RCC 7860 (cell line): ENCODE measurements around the gene UNC119B.
A peak's percentile ranks its signal among the peaks of the same experiment; 100 is the strongest.
"Not testable (repeated sequence)": the region's sequence is repeated elsewhere in the genome, so short reads cannot be mapped to it uniquely, and the experiment has no call there.

Experiments
- DNase-seq: peaks from one replicate; pipeline ENCODE4 v3.0.0-alpha.2; 2015; ENCODE audit warnings: low spot score
- FAIRE-seq: peaks from 2 replicates; lab custom pipeline; 2012; peaks lifted over from hg19 to GRCh38; lab: Jason Lieb, UNC

The UNC119B gene

DNA sequence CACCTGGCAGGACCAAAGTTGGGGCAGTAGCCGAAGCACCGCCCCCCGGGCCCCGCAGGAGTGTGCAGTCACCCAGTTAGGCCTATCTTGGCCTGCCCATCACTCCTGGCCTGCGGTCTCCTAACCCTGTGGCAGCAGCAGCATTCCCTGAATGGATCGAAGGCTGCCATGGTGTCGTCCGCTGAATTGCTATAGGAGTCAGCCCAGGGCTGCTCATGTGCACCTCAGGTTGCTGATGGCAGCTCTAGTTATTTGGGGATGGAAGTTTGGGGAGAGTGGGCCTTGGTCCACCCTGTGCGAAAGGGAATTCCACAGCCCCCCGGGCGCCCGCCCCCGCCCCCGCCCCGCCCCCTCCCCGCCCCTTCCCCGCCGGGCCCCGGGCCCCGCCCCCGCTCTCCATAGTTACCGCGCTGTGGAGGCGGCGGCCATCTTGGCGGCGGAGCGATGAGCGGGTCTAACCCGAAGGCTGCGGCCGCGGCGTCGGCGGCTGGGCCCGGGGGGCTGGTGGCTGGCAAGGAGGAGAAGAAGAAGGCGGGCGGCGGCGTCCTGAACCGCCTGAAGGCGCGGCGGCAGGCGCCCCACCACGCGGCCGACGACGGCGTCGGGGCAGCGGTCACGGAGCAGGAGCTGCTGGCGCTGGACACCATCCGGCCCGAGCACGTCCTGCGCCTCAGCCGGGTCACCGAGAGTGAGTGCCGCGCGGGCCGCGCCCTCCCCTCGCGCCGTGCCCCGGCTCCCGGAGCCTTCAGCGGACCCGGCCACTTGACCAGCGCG is at the start of gene UNC119B:
Gene UNC119B, plus strand, starts transcription at position 428 of the 774 bp plus-strand sequence. Its CDS starts 17 bp downstream, at position 445.
- FAIRE-seq = no peak
- DNase-seq = peak; percentile 25

DNA sequence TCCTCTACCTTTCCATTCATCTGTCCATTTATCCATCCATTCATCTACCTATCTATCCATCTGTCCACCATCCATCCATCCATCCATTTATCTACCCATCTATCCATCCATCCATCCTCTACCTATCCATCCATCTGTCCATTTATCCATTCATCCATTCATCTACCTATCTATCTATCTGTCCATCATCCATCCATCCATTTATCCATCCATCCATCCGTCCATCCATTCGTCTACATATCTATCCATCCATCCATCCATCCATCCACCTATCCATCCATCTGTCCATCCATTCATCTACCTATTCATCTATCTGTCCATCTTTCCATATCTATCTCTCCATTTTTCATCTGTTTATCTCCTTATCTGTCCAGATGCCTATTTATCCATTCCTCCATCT is 48.8 kb upstream of the UNC119B start:
- FAIRE-seq (no peak), DNase-seq (no peak)

DNA sequence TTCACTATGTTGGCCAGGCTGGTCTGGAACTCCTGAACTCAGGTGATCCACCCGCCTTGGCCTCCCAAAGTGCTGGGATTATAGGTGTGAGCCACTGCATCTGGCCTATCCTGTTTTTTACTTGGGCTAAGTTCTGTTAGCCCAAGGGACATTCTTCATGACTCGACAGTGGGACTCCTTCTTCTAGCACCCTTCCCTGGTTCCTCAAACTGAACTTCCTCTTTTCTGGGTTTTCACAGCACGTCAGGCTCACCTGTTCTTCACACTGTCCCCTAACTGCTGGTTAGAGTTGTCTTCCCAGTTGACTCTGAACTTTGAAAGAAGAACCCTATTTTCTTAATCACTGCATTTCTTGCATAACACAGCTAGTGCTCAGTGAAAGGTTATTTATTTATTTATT is 47.4 kb upstream of the UNC119B start:
- FAIRE-seq (no peak), DNase-seq (no peak)

DNA sequence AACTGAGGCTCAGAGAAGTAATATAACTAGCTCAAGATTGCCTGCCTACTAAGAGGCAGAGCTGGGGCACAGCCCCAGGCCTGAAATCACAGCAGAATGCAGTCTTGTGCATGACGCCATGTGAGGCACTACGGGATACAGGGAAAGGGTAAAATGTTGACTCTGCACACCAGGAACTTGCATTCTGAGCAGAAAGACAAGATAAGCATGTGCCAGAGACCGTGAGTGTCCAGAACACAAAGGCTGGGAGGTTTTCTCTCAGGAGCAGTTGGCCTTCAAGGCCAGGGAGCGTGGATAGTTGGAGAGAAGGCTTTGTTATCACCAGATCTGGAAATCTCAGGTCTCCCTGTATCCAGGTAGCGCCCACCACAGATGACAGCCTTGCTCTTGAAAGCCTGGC is 46.5 kb upstream of the UNC119B start:
- no peak for FAIRE-seq
- no peak for DNase-seq

DNA sequence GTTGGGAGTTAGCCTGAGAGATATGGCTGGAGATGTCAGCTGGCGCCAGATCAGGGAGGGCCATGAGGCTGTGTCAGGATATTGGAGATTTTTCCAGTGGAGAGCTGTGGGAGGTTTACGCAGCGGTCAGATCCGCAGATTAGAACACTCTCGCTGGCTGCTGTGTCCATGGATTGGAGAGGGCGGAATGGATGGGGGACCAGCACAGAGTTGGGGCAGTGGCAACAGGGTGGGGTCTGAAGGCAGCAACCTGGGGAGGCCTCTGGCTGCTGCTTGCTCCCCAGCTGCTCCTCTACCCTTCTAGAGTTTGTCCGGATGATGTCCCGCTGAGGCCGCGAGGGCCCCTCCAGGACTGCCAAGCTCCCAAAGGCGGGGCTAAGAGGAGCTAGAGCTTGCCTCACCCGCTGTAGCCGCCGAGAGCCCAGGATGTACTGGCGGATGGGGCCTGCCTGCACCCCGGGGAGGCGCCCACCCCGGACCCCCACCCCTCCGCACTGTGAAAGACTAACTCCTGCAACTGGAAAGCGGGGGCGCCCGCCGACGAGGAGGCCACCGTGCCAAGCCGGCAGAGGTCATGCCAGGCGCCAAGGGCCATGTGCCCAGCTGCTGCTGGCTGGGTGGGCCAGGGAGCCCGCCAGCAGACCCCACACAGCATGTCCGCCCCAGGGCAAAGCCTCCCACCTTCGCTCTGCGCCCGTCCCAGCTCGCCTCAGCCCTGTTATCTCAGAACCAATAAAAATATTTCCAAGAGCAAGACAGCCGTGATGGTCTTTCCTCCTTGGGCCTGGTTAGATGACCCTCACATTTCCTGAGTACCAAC is 43.5 kb upstream of the UNC119B start:
- no peak for DNase-seq
- FAIRE-seq = no peak

DNA sequence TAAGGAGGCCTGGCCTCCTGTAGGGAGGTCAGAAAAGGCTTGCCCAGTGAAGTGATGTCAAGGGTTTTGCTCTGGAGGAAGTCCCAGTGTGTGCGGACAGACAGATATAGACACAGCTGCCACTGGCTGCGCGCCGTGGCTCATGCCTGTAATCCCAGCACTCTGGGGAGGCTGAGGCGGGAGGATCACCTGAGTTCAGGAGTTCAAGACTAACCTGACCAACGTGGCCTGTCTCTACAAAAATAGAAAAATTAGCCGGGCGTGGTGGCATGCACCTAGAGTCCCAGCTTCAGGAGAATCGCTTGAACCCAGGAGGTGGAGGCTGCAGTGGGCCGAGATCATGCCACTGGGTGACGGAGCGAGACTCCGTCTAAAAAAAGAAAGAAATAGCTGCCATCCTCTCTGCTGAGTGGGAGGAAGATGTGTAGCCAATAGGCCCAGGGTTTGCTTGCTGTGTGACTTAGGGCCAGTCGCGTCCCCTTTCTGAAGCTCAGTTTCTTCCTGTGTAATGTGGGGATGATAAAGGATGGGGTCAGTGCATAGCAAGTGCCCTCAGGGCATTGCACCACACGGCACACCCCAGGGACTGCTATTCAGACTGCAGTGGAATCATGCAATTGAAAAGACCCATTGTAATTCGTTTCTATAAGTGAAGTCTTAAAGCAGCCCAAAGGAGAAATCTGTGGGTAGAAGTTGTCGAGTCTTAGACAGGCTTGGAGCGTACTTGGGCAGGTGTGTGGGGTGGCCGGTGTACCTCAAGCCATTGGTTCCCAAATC is 42.0 kb upstream of the UNC119B start:
- no peak for FAIRE-seq
- no peak for DNase-seq

DNA sequence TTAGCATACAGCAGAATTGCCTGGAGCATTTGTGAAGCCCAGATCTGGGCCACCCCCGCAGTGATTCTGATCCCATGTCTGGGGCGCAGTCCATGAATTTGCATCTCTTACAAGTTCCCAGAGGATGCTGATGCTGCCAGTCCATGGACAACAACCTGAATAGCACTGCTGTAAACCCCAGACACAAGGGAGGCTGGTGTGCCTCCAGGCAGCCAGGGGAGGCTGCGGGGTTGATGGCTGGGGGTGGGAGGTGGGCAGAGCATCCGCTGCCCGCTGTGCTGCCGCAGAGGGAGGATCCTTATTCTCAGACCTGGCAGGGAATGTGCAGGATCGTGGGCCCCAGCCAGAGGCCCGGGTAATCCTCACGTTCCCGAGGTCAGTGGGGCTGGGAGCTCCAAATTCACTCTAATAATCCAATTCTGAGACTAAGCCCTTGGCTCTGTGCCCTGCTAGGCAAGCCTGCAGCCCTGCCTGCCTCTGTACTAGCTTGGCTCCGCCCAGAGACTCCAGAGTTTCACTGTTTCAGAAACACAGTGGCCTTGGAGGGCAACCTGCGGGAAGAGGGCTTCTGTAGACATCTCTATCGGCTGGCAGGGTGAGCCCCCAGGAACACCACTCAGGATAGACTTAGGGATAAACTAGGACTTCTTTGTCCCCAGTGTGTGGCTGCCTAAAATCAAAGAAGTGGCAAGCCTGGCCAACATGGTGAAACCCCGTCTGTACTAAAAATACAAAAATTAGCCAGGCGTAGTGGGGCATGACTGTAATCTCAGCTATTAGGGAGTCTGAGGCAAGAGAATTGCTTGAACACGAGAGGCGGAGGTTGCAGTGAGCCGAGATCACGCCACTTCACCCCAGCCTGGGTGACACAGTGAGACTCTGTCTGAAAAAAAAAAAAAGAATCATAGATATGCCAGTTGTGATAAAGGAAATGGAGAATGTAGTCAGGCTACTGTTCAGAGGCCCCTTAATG is 41.1 kb upstream of the UNC119B start:
- FAIRE-seq (no peak), DNase-seq (no peak)

DNA sequence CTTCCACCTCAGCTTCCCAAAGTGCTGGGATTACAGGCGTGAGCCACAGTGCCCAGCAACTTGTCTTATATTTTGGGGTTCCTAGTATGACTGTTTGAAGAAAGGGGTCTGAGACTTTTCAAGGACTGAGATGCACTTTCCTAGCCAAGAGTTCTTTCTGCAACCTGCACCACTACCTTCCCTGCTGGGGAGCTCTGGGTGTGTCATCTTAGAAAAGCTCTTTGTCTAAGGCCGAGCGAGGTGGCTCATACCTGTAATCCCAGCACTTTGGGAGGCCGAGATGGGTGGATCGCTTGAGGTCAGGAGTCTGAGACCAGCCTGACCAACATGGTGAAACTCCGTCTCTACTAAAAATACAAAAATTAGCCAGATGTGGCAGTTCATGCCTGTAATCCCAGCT is 40.0 kb upstream of the UNC119B start:
- not testable (repeated sequence) for DNase-seq, FAIRE-seq

DNA sequence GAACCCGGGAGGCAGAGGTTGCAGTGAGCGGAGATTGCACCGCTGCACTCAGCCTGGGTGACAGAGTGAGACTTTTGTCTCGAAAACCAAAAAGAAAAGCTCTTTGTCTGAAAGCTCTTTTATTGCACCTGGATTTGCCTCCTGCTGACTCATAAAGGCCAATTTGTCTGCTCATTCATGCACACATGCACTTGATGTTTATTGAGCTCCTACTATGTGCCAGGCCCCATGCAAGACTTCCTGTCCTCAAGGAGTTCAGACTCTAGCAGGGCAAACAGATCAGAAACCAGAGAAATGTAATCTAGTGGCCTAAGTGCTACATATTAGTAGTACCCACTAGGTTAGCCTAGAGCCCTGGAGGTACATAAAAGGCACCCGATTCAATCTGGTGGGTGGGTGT is 39.6 kb upstream of the UNC119B start:
- no peak for DNase-seq
- FAIRE-seq = no peak

DNA sequence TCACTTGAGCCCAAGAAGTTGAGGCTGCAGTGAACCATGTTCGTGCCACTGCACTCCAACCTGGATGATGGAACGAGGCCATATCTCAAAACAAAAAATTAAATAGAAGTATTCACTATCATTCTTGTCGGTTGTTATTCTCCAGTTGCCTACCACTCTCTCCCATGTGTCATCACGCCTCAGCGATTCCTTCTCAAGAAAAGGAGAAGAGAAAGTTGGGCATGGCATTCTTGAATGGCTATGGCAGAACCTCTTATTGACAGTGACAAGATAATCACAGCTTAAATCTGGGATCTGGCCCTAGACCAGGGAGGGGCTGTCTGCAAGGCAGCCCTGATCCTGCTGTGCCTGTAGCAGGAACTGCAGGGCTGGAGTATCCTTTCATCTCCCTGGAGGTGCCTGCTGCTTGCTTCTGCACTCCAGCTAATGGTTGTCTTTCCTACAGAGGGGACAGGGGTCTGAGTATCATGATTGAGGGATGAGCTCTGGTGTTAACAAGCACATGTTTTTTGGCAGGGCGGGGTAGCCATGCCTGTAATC is 36.1 kb upstream of the UNC119B start:
- FAIRE-seq (no peak), DNase-seq (no peak)

DNA sequence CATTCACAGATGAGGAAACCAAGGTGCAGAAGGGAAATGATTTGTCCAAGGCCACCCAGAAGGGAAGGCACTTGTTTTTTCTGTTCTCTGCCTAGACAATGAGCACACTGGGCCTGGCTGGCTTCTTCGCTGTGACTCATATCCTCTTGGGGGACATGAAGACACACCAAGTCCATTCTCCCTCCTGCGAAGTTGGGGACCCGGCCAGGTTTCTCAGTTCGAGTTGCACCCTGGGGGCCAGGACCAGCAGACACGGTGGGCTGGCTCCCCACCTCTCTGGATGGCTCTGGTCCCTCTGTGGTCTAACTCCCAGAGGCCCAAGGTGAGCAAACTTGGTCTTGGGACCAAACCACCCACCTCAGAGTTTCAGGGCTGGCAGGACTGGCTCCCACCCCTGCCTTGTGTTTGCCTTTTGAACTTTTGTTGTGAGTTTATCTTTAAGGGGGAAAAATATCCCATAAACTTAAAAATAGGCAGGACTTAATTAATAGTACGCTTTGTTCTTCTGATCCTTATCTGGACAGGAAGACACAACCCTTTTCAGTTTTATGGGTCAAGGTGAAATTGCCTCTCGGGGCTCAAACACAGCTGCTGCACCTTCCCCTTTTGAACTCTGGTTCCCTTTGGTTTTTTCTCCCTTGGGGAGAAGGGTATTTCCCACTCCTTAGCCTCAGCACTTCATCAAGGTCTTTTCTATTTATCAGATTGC is 32.3 kb upstream of the UNC119B start:
- DNase-seq (peak; percentile 19), FAIRE-seq (no peak)

DNA sequence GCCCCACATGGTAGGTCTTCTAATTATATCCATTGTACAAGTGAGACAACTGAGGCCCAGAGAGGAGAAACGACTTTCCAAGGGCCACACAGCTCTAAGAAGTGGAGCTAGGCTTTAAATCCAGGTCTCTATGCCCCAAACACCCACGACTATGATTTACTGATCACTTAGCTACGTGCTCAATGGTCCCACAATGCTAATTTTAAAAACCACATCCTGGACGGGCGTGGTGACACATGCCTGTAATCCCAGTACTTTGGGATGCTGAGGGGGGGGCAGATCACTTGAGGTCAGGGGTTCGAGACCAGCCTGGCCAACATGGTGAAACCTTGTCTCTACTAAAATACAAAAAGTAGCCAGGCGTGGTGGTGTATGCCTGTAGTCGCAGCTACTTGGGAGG is 31.7 kb upstream of the UNC119B start:
- FAIRE-seq (no peak), DNase-seq (no peak)

DNA sequence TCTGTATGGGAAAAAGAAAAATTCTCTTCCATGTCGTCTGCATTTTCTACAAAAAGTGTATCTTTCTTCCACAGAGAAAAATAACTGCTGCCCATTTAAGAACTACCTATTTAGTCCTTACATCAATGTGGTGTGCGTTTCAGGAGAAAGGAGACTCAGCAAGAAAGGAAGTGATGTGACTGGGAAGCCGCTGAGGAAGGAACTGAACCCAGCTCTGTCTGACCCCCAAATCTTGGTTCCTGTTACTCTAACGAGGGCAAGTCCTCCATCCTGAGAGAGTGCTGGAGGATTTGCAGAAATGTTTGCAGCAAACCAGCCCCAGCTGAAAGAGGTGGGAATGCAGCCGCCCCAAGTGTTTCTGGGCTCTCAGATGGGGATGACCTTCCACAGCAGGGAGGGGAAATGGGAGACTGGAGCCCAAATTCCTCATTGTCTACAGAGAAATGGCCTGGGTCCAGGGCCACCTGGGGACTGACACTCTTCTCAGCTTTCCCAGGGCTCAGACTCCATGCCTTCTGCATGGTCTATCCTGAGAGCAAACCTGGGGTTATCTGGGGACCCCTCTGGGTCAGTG is 30.0 kb upstream of the UNC119B start:
- no peak for FAIRE-seq
- no peak for DNase-seq

DNA sequence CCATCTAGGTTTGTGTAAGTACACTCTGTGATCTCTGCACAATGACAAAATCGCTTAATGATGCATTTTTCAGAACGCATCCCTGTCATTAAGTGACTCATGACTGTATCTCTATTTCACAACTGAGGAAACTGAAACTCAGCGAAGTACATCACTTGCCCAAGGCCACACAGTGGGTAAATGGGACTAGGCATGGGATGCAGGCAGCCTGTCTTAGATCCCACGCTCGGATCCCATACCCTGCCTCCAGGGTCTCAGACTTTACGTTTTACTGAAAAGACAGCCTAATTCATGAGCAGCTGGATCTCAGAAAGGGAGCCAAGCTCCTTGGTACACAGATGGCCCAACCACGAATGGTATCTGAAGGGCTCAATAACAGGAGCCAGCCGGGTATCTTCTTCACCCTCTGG is 25.7 kb upstream of the UNC119B start:
- peak; percentile 35 for DNase-seq
- FAIRE-seq = no peak

DNA sequence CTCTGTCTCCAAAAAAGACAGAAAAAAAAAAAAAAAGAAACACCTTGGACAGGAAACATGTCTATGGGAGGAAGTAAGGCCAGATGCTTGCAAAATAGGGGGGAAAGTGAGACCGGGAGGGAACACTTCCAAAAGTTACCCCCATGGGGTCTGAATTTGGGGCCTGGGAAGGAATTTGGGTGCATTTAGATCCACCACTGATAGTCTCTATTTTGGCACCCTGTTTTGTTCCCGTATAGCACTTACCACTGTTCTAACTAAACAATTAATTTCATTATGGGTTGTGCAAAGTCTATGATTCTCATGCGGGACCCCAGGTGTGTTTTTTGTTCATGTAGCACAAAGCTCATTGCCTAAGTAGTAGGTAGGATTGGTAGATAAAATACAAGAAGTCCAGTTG is 24.7 kb upstream of the UNC119B start:
- FAIRE-seq (no peak), DNase-seq (no peak)

DNA sequence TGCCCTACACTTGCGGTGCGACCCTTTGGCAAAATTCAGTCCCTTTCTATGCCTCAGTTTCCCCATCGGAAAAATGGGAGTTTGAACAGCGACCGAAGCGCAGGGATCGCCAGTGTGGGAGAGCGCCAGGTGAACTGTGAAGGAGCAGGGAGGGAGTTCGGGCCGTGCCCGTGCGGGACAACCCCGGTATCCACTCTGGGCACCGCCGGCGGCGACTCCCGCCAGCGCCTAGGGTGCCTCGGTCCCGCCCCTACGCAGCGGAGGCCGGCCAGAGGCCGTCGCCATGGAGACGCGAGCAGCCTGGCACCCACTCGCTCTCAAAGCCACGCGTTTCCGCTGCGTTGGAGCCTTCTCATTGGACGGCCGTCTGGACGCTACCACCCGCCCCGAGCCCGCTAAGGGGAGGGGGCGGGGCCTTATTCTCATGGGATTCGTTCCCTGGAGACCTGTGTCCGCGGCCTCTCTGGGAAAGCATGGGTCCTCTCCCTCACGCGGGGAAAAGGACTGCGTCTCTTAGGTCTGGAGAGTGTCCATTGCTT is 24.0 kb upstream of the UNC119B start:
- DNase-seq (peak; percentile 92), FAIRE-seq (peak; percentile 2)

DNA sequence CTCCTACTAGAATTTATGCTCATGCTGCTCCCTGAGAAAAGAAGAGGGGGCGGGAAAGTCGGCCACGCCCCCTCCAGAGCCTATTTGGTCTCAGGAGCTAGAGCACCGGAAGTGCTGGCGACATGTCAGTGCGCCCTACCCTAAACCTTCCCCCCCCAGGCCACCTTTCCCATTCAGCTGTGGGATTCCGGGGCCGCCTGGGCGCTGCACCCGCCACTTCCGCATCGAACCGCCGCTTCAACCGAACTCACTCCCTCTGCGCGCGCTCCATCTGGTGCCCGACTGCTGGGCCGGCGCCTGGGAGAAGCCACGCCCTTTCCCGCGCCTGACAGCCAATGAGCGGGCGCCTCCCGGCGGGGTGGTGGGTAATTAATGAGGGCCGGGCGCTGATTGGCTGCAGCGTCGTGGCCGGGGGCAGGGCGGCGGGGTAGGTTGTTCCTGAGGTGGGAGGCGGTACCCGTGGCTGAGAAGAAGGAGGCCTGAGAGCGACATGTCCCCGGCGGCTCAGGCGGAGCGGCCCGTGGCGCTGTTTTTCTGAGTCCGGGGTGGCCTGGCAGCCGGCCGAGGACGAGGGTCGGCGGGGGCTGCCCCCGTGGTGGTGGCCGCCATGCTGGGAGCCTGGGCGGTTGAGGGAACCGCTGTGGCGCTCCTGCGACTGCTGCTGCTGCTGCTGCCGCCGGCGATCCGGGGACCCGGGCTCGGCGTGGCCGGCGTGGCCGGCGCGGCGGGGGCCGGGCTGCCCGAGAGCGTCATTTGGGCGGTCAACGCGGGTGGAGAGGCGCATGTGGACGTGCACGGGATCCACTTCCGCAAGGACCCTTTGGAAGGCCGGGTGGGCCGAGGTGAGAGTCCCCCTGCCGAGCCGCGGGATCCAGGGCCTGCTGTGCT is 23.3 kb upstream of the UNC119B start, which contains the start of gene MLEC:
Gene MLEC, plus strand, starts transcription at position 460 of the 888 bp plus-strand sequence. Its CDS starts 148 bp downstream, at position 608.
- DNase-seq (peak; percentile 93), FAIRE-seq (peak; percentile 73)
